AG10803 (cell line): ENCODE data around the gene FAM89B.

Source experiments
- DNase-seq: peaks from one replicate; pipeline ENCODE4 v3.0.0; 2010; ENCODE audit warnings: low read depth
- H3K4me3 ChIP-seq: 2 replicates; pipeline ENCODE4 v1.5.1; 2011; ENCODE audit warnings: mild to moderate bottlenecking, low read length, control low read depth
- TF ChIP-seq, protein P1 (sequence below): conservative IDR thresholded peaks from 2 replicates; pipeline ENCODE4 v1.5.1; 2011; ENCODE audit warnings: mild to moderate bottlenecking, low read length, control low read depth, inconsistent platforms

Gene FAM89B

GRCh38 chr11:65607614-65608426 lies 35.5 kb downstream of the FAM89B start:
- DNase-seq: no peak
- H3K4me3 ChIP-seq: peak overlapping the region; percentile 26; the same call in 1 of the 2 replicates
- TF ChIP-seq, protein P1, sequence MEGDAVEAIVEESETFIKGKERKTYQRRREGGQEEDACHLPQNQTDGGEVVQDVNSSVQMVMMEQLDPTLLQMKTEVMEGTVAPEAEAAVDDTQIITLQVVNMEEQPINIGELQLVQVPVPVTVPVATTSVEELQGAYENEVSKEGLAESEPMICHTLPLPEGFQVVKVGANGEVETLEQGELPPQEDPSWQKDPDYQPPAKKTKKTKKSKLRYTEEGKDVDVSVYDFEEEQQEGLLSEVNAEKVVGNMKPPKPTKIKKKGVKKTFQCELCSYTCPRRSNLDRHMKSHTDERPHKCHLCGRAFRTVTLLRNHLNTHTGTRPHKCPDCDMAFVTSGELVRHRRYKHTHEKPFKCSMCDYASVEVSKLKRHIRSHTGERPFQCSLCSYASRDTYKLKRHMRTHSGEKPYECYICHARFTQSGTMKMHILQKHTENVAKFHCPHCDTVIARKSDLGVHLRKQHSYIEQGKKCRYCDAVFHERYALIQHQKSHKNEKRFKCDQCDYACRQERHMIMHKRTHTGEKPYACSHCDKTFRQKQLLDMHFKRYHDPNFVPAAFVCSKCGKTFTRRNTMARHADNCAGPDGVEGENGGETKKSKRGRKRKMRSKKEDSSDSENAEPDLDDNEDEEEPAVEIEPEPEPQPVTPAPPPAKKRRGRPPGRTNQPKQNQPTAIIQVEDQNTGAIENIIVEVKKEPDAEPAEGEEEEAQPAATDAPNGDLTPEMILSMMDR: no peak

GRCh38 chr11:65609229-65609628 lies 36.9 kb downstream of the FAM89B start:
- TF ChIP-seq, protein P1: no peak
- no peak overlapping the region for H3K4me3 ChIP-seq
- peak; percentile 29 for DNase-seq

GRCh38 chr11:65609665-65610064 lies 37.3 kb downstream of the FAM89B start:
- no peak overlapping the region for H3K4me3 ChIP-seq
- no peak for DNase-seq
- TF ChIP-seq, protein P1: no peak

DNA sequence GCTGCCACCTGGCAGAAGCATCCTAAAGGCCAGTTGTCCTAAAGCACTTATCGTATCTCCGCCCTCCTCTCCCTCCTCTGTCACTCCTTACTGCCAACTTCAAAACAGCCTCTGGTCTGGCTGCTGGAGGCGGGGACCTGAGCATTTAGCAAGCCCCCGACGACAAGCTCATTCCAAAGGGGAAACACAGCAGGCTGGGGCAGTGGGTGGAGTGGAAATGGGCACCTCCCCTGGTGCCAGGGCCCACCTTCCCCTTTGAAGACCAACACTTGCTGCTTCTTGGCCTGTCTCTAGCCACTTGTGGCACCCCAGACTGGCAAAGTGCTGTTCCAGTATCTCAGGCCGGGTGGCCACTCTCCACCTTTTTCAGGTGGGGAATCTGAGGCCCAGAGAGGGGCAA lies 38.1 kb downstream of the FAM89B start:
- DNase-seq: no peak
- H3K4me3 ChIP-seq: no peak overlapping the region
- TF ChIP-seq, protein P1: no peak

DNA sequence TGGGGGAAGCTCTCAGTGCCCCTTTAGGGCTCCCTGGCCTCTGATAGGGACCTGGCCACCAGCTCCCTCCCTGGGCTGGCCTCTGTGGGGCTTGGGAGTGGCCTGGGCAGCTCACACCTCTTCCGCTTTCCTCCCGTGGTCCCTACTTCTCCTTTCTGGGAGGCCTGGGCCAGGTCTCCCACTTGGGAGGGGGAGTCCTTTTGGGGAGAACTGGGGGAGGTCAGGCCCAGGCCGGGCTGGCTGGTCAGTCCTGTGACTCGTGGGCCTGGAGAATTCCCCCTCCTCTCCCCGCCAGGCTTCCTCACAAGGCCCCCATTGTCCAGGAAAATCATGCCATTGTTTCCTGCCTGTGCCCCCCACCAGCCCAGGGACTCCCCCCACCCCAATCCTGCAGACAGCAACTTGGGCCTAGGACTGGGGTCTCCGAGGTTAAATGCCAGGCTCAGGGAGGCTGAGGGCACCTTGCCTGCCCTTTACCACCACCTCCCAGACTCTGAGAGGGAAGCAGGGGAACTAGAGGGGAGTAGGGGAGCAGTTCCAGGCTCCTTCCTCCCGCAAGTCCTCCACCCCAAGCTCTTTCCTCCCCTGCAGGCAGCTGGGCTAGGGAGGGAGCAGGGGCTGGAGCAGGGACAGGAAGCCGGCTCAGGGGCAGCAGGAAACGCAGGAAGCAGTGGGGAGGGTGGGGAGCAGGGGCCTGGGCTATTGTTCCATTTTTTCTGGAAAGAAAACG lies 38.9 kb downstream of the FAM89B start:
- TF ChIP-seq, protein P1: no peak
- no peak for DNase-seq
- H3K4me3 ChIP-seq: peak overlapping the region; percentile 17; the same call in 1 of the 2 replicates

- peak overlapping the region; percentile 95 for H3K4me3 ChIP-seq
- TF ChIP-seq, protein P1: no peak
- DNase-seq: no peak
Measured at GRCh38 chr11:65611758-65612603, 39.6 kb downstream of the FAM89B start.
